A549 (cell line): ENCODE results near the gene TNFSF4. TPM values are rescaled to one million over a fixed set of nuclear protein-coding genes. Genes with fewer than 3 reads are reported as not detected.

Source experiments
- ATAC-seq, 2 experiments: fragments of 200-7000 bp in 1 of 2; fragments of >200 bp in 1 of 2; cut with Nextera tagmentation in 1 of 2; cut with Tn5 transposase in 1 of 2; 3 replicates each; pipeline versions ENCODE4 v1.8.0 to v1.9.1; 2018 to 2020; ENCODE audit warnings: mild to moderate bottlenecking in 1 of 2, moderate library complexity in 1 of 2
- CTCF ChIA-PET: fragments of 300-600 bp; sonication (Branson Sonifier 250); formaldehyde crosslinking; extraction: SDS; loops from one replicate; lab custom pipeline; 2021; ENCODE audit warnings: antibody characterized with exemption, inconsistent platforms; lab: Yijun Ruan, JAX
- POLR2A ChIA-PET: fragments of 350-600 bp; formaldehyde crosslinking; extraction: SDS; loops from one replicate; lab custom pipeline; 2021; ENCODE audit warnings: antibody characterized with exemption, inconsistent platforms; lab: Yijun Ruan, JAX
- DNase-seq, 2 experiments: peaks; one replicate each; pipeline versions ENCODE4 v3.0.0 to v3.0.0-alpha.2; 2011 to 2016; ENCODE audit warnings: low read depth in 1 of 2, low spot score in 1 of 2
- FAIRE-seq: peaks from 2 replicates; lab custom pipeline; 2011; peaks lifted over from hg19 to GRCh38; lab: Jason Lieb, UNC
- H3K27ac ChIP-seq, 2 experiments: fragments of >200 bp; sonication (Bioruptor Twin); formaldehyde crosslinking; 3 replicates each; pipeline ENCODE4 v1.5.1; 2016 to 2017
- H3K4me1 ChIP-seq: fragments of >200 bp; sonication (Bioruptor Twin); formaldehyde crosslinking; 3 replicates; pipeline ENCODE4 v1.6.1; 2016
- H3K4me2 ChIP-seq: fragments of >200 bp; sonication (Bioruptor Twin); formaldehyde crosslinking; 3 replicates; pipeline ENCODE4 v1.6.1; 2016
- H3K4me3 ChIP-seq: fragments of >200 bp; sonication (Bioruptor Twin); formaldehyde crosslinking; 3 replicates; pipeline ENCODE4 v1.5.1; 2016
- H3K9me3 ChIP-seq: fragments of >200 bp; sonication (Bioruptor Twin); formaldehyde crosslinking; 3 replicates; pipeline ENCODE4 v1.6.1; 2016
- BHLHE40 ChIP-seq: IDR thresholded peaks from 2 replicates; pipeline ENCODE4 v1.6.1; 2012; ENCODE audit warnings: low read depth, low read length, inconsistent platforms
- CBX2 ChIP-seq: fragments of 200-600 bp; sonication (generic); IDR thresholded peaks from 2 replicates; pipeline ENCODE4 v1.6.1; 2016; ENCODE audit warnings: low read depth, mild to moderate bottlenecking, borderline replicate concordance
- CHD2 ChIP-seq: fragments of 150-350 bp; IDR thresholded peaks from 2 replicates; pipeline ENCODE4 v1.6.1; 2014; ENCODE audit warnings: low read length; ENCODE audit not compliant: partially characterized antibody
- EHF ChIP-seq: fragments of 250-450 bp; sonication (Bioruptor Pico); IDR thresholded peaks from 2 replicates; pipeline ENCODE4 v1.5.0; 2020; ENCODE audit warnings: mild to moderate bottlenecking
- EHMT2 ChIP-seq: fragments of 200-600 bp; sonication (generic); IDR thresholded peaks from 2 replicates; pipeline ENCODE4 v1.6.1; 2016; ENCODE audit warnings: antibody characterized with exemption, low read depth, mild to moderate bottlenecking, moderate library complexity
- FOXS1 ChIP-seq: fragments of 250-450 bp; sonication (Bioruptor Pico); IDR thresholded peaks from 2 replicates; pipeline ENCODE4 v1.5.0; 2020; ENCODE audit warnings: mild to moderate bottlenecking, moderate library complexity
- HDAC2 ChIP-seq: fragments of 200-600 bp; sonication (generic); IDR thresholded peaks from 2 replicates; pipeline ENCODE4 v1.6.1; 2016
- HOXA7 ChIP-seq: fragments of 250-450 bp; sonication (Bioruptor Pico); IDR thresholded peaks from 2 replicates; pipeline ENCODE4 v1.5.0; 2020; ENCODE audit warnings: mild to moderate bottlenecking, moderate library complexity
- HOXB13 ChIP-seq: fragments of 250-450 bp; sonication (Bioruptor Pico); IDR thresholded peaks from 2 replicates; pipeline ENCODE4 v1.5.0; 2020; ENCODE audit warnings: low read depth, mild to moderate bottlenecking, moderate library complexity
- HOXB5 ChIP-seq: fragments of 250-450 bp; sonication (Bioruptor Pico); IDR thresholded peaks from 2 replicates; pipeline ENCODE4 v1.5.0; 2020; ENCODE audit warnings: mild to moderate bottlenecking, moderate library complexity
- JUNB ChIP-seq: fragments of >200 bp; sonication (Bioruptor Twin); formaldehyde crosslinking; IDR thresholded peaks from 2 replicates; pipeline ENCODE4 v1.6.1; 2016
- KDM1A ChIP-seq: fragments of 200-600 bp; sonication (generic); IDR thresholded peaks from 2 replicates; pipeline ENCODE4 v1.6.1; 2016; ENCODE audit warnings: low read depth, mild to moderate bottlenecking
- KDM5A ChIP-seq: fragments of 200-600 bp; sonication (generic); IDR thresholded peaks from 2 replicates; pipeline ENCODE4 v1.6.1; 2016; ENCODE audit warnings: antibody characterized with exemption, mild to moderate bottlenecking
- MAFK ChIP-seq: fragments of 450-650 bp; IDR thresholded peaks from 2 replicates; pipeline ENCODE4 v1.6.1; 2014; ENCODE audit not compliant: partially characterized antibody
- MYC ChIP-seq: IDR thresholded peaks from 2 replicates; pipeline ENCODE4 v1.6.1; 2012; ENCODE audit warnings: mild to moderate bottlenecking, inconsistent platforms, low read length, improper control_type of control experiment, borderline replicate concordance
- NFE2L2 ChIP-seq: fragments of 150-350 bp; conservative IDR thresholded peaks from 2 replicates; pipeline ENCODE4 v1.6.1; 2014; ENCODE audit warnings: low read length
- PHF8 ChIP-seq: fragments of 200-600 bp; sonication (generic); IDR thresholded peaks from 2 replicates; pipeline ENCODE4 v1.6.1; 2016; ENCODE audit warnings: low read depth, mild to moderate bottlenecking, antibody characterized with exemption, moderate library complexity, borderline replicate concordance
- POLR2A ChIP-seq: IDR thresholded peaks from 2 replicates; pipeline ENCODE4 v1.6.1; 2012; ENCODE audit warnings: mild to moderate bottlenecking, low read length
- RFX5 ChIP-seq: fragments of 450-650 bp; IDR thresholded peaks from 2 replicates; pipeline ENCODE4 v1.7.1; 2014; ENCODE audit warnings: antibody characterized with exemption, mild to moderate bottlenecking, moderate library complexity
- RNF2 ChIP-seq: fragments of 200-600 bp; sonication (generic); IDR thresholded peaks from 2 replicates; pipeline ENCODE4 v1.6.1; 2016; ENCODE audit warnings: low read depth, mild to moderate bottlenecking, antibody characterized with exemption, moderate library complexity, borderline replicate concordance
- ZC3H11A ChIP-seq: fragments of 450-650 bp; IDR thresholded peaks from 2 replicates; pipeline ENCODE4 v1.6.1; 2014; ENCODE audit warnings: antibody characterized with exemption, mild to moderate bottlenecking
- ZFP36 ChIP-seq: fragments of 450-650 bp; IDR thresholded peaks from 2 replicates; pipeline ENCODE4 v1.6.1; 2014; ENCODE audit warnings: borderline replicate concordance; ENCODE audit not compliant: partially characterized antibody
- ZNF302 ChIP-seq: fragments of 250-450 bp; sonication (Bioruptor Pico); IDR thresholded peaks from 2 replicates; pipeline ENCODE4 v1.9.0; 2021; ENCODE audit warnings: inconsistent platforms, mild to moderate bottlenecking, moderate library complexity
- ZSCAN20 ChIP-seq: fragments of 250-450 bp; sonication (Bioruptor Pico); IDR thresholded peaks from 2 replicates; pipeline ENCODE4 v1.8.0; 2022; ENCODE audit warnings: mild to moderate bottlenecking, moderate library complexity
- WGBS: methylation state at CpG from one replicate; pipeline ENCODE4 v1.1.6; 2017; ENCODE audit errors: missing lambda C conversion rate; 5-methylcytosine and 5-hydroxymethylcytosine counted together
- polyA plus RNA-seq, 4 experiments: library from polyadenylated mRNA; depleted of rRNA in 3 of 4; stranded (reverse); fragments of >200 nt; fragmentation: RNase III in 1 of 4; extraction: RNeasy Plus Mini Kit Qiagen cat#74134 plus additional on column Dnase treatment in 1 of 4; gene quantifications; 2 replicates in 3 of 4; 3 replicates in 1 of 4; pipeline ENCODE4 v1.2.3, GENCODE V29; 2011 to 2017
- TF ChIP-seq, protein P1 (sequence below): IDR thresholded peaks from 2 replicates; pipeline ENCODE4 v1.6.1; 2012
- TF ChIP-seq, protein P2 (sequence below): fragments of 250-450 bp; sonication (Bioruptor Pico); IDR thresholded peaks from 2 replicates; pipeline ENCODE4 v1.5.0; 2020; ENCODE audit warnings: low read depth, mild to moderate bottlenecking, moderate library complexity
- TF ChIP-seq, protein P3 (sequence below): fragments of 450-650 bp; IDR thresholded peaks from 2 replicates; pipeline ENCODE4 v1.6.1; 2014; ENCODE audit warnings: antibody characterized with exemption
- TF ChIP-seq, protein P4 (sequence below): fragments of >200 bp; sonication (Bioruptor Twin); formaldehyde crosslinking; IDR thresholded peaks from 2 replicates; pipeline ENCODE4 v1.6.1; 2016
- TF ChIP-seq, protein P5 (sequence below): fragments of 150-350 bp; IDR thresholded peaks from 2 replicates; pipeline ENCODE4 v1.6.1; 2014; ENCODE audit warnings: low read depth, mild to moderate bottlenecking, low read length
- TF ChIP-seq, protein P6 (sequence below): IDR thresholded peaks from 2 replicates; pipeline ENCODE4 v1.6.1; 2012; ENCODE audit warnings: low read depth, borderline replicate concordance

Gene TNFSF4
- polyA plus RNA-seq, 2 of the 4 experiments (the other 2 are of a cell fraction), result 0.06 to 0.27 TPM

DNA sequence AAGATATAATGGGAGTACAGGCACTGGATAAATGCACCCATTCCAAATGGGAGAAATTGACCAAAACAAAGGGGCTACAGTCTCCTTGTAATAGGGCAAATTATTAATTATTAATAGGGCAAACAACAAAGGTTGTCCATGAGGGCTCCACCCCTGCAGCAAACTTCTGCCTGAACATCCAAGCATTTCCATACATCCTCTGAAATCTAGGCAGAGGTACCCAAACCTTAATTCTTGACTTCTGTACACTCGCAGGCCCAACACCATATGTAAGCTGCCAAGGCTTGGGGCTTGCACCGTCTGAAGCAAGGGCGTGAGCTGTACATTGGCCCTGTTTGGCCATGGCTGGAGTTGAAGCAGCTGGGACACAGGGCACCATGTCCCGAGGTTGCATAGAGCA is 33.7 kb downstream of the TNFSF4 start:
- ATAC-seq (no peak), DNase-seq (no peak), FAIRE-seq (no peak)
- Histone ChIP-seq H3K4me3 (no peak overlapping the region), H3K4me2 (no peak overlapping the region), H3K9me3 (peaks cover 34% of the 10 kb centered on the region), H3K27ac (no peak overlapping the region), H3K4me1 (no peaks in the 10 kb centered on the region)
- CTCF ChIA-PET, result no interaction called here
- TF ChIP-seq, protein P1, sequence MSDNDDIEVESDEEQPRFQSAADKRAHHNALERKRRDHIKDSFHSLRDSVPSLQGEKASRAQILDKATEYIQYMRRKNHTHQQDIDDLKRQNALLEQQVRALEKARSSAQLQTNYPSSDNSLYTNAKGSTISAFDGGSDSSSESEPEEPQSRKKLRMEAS, result no peak
- TF ChIP-seq BHLHE40 (no peak), ZFP36 (no peak), HOXB13 (CRISPR knock-in tag) (no peak), FOXS1 (no peak), EHF (CRISPR knock-in tag) (no peak), EHMT2 (no peak), MYC (no peak), POLR2A (no peak), JUNB (no peak), ZNF302 (CRISPR knock-in tag) (no peak), HOXB5 (CRISPR knock-in tag) (no peak), RFX5 (no peak)
- TF ChIP-seq, protein P2, sequence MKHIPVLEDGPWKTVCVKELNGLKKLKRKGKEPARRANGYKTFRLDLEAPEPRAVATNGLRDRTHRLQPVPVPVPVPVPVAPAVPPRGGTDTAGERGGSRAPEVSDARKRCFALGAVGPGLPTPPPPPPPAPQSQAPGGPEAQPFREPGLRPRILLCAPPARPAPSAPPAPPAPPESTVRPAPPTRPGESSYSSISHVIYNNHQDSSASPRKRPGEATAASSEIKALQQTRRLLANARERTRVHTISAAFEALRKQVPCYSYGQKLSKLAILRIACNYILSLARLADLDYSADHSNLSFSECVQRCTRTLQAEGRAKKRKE, result no peak
- TF ChIP-seq, protein P3, sequence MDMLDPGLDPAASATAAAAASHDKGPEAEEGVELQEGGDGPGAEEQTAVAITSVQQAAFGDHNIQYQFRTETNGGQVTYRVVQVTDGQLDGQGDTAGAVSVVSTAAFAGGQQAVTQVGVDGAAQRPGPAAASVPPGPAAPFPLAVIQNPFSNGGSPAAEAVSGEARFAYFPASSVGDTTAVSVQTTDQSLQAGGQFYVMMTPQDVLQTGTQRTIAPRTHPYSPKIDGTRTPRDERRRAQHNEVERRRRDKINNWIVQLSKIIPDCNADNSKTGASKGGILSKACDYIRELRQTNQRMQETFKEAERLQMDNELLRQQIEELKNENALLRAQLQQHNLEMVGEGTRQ, result no peak
- TF ChIP-seq, protein P4, sequence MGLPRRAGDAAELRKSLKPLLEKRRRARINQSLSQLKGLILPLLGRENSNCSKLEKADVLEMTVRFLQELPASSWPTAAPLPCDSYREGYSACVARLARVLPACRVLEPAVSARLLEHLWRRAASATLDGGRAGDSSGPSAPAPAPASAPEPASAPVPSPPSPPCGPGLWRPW, result no peak
- TF ChIP-seq, protein P5, sequence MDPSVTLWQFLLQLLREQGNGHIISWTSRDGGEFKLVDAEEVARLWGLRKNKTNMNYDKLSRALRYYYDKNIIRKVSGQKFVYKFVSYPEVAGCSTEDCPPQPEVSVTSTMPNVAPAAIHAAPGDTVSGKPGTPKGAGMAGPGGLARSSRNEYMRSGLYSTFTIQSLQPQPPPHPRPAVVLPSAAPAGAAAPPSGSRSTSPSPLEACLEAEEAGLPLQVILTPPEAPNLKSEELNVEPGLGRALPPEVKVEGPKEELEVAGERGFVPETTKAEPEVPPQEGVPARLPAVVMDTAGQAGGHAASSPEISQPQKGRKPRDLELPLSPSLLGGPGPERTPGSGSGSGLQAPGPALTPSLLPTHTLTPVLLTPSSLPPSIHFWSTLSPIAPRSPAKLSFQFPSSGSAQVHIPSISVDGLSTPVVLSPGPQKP, result no peak
- POLR2A ChIA-PET, result no interaction called here
- WGBS, result 61% methylated on average over 4 of the region's 4 CpGs

DNA sequence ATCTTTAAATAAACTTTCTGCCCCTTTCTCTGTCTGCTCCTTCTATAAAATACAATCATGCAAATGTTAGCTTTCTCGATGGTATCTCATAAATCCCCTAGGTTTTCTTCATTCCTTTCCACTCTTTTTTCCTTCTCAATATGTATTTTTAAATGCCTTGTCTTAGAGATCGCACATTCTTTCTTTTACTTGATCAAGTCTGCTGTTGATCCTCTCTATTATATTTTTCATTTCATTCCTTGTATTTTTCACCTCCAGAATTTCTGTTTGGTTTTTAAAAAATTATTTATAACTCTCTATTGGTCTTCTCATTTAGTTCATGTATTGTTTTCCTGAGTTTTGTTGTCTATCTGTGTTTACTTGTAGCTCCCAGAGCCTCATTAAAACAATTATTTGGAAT is 36.0 kb downstream of the TNFSF4 start:
- no peak for FAIRE-seq

DNA sequence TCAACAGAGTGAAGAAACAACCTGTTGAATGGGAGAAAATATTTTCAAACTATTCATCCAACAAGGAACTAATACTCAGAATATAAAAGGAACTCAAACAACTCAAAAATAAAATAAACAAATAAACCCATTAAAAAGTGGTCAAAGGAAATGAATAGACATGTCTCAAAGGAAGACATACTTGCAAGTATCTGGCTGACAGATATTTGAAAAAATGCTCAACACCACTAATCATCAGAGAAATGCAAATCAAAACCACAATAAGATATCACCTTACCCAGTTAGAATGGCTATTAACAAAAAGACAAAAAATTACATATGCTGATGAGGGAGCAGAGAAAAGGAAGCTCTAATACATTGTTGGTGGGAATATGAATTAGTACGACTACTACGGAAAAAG is 38.2 kb downstream of the TNFSF4 start:
- WGBS, result 55% methylated on average over 2 of the region's 2 CpGs
- no peak overlapping the region for H3K27ac ChIP-seq
- no peaks in the 10 kb centered on the region for H3K4me1 ChIP-seq
- POLR2A ChIA-PET, result interaction anchor here (0.7 kb wide), 1 partner anchor 192 kb away, joined by 3 read pairs; no protein-coding TSS in a partner anchor
- FAIRE-seq (no peak), DNase-seq (no peak), ATAC-seq (no peak)
- no peak for TF ChIP-seq HOXA7 (CRISPR knock-in tag)
- no peak for TF ChIP-seq HDAC2
- TF ChIP-seq, protein P2, result no peak
- TF ChIP-seq CHD2, result no peak
- TF ChIP-seq, protein P6, sequence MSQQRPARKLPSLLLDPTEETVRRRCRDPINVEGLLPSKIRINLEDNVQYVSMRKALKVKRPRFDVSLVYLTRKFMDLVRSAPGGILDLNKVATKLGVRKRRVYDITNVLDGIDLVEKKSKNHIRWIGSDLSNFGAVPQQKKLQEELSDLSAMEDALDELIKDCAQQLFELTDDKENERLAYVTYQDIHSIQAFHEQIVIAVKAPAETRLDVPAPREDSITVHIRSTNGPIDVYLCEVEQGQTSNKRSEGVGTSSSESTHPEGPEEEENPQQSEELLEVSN, result no peak
- TF ChIP-seq ZSCAN20 (CRISPR knock-in tag), result no peak
- CTCF ChIA-PET, result no interaction called here
- peaks cover 33% of the 10 kb centered on the region for H3K9me3 ChIP-seq
- H3K4me3 ChIP-seq, result no peak overlapping the region
- H3K4me2 ChIP-seq, result no peak overlapping the region

More for the DNA sequence above, 36.0 kb downstream of the TNFSF4 start:
- TF ChIP-seq HOXA7 (CRISPR knock-in tag), result no peak
- TF ChIP-seq NFE2L2, result no peak
- no peak for TF ChIP-seq CBX2
- TF ChIP-seq PHF8, result no peak
- no peak for TF ChIP-seq ZC3H11A
- no peak for TF ChIP-seq KDM5A
- no peak for TF ChIP-seq MAFK
- TF ChIP-seq, protein P3, result no peak
- no peak for TF ChIP-seq KDM1A
- no peak for TF ChIP-seq ZSCAN20 (CRISPR knock-in tag)
- TF ChIP-seq RNF2, result no peak
- TF ChIP-seq, all 56 proteins: peak for 0
- Histone ChIP-seq H3K4me1 (no peaks in the 10 kb centered on the region), H3K4me3 (no peak overlapping the region), H3K4me2 (no peak overlapping the region), H3K27ac (no peak overlapping the region), H3K9me3 (peaks cover 34% of the 10 kb centered on the region)
- ChIA-PET CTCF (interaction anchor here (1.3 kb wide), 2 partner anchors 31 to 345 kb away, joined by 3 to 4 read pairs; no protein-coding TSS in a partner anchor), POLR2A (no interaction called here)
- 35% methylated on average over 2 of the region's 2 CpGs for WGBS
- no peak for DNase-seq
- no peak for ATAC-seq
